MG63 (cell line): ENCODE results near the gene SKA1. TPM values are rescaled to one million over a fixed set of nuclear protein-coding genes. Genes with fewer than 3 reads are reported as not detected.
"Not testable (repeated sequence)": the region's sequence is repeated elsewhere in the genome, so short reads cannot be mapped to it uniquely, and the experiment has no call there.

Source experiments
- DNase-seq: peaks from one replicate; pipeline ENCODE4 v3.0.0-alpha.2; 2020
- H3K27me3 ChIP-seq: fragments of 250-450 bp; sonication (Bioruptor Pico); 2 replicates; pipeline ENCODE4 v1.5.1; 2020; ENCODE audit warnings: mild to moderate bottlenecking, moderate library complexity
- H3K36me3 ChIP-seq: fragments of 250-450 bp; sonication (Bioruptor Pico); 2 replicates; pipeline ENCODE4 v1.5.1; 2020; ENCODE audit warnings: mild to moderate bottlenecking, moderate library complexity
- H3K4me3 ChIP-seq: fragments of 250-450 bp; sonication (Bioruptor Pico); 2 replicates; pipeline ENCODE4 v1.5.1; 2020; ENCODE audit warnings: mild to moderate bottlenecking, moderate library complexity
- H3K9me3 ChIP-seq: fragments of 250-450 bp; sonication (Bioruptor Pico); 2 replicates; pipeline ENCODE4 v1.5.1; 2020; ENCODE audit warnings: mild to moderate bottlenecking, moderate library complexity
- total RNA-seq: library from RNA; depleted of rRNA; stranded (reverse); fragments of >200 nt; shearing (Covaris generic); gene quantifications from 2 replicates; pipeline ENCODE4 v1.2.3, GENCODE V29; 2014; ENCODE audit warnings: low replicate concordance

Gene SKA1
- total RNA-seq, 1 experiment from 2014 or later: 42.0 TPM

DNA sequence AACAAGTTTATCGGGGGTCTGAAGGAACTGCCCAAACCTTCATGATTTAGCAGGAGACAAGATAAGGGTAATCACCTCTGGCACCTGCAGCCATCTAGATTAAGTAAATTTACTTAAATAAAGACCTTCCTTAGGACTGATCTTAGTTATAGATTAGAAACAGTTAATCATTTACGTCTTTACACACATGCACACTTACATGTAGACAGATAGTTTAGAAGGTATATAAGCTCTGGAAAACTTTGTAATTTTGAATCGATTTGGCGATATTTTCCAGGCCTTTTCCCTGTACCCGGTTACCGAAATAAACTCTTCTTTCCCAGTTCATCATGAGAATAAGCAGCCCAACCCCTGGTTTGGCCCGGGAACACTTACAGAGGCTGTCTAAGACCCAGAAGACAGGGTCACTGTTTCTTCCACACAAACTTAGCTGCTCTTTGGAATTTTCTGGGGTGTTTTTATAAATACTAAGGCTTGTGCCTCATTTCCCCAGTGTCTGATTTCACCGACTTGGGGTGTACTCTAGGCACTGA, 560 bp upstream of the SKA1 start:
- H3K4me3 ChIP-seq: peak overlapping the region; percentile 69
- peaks cover 13% of the 10 kb centered on the region for H3K36me3 ChIP-seq

DNA sequence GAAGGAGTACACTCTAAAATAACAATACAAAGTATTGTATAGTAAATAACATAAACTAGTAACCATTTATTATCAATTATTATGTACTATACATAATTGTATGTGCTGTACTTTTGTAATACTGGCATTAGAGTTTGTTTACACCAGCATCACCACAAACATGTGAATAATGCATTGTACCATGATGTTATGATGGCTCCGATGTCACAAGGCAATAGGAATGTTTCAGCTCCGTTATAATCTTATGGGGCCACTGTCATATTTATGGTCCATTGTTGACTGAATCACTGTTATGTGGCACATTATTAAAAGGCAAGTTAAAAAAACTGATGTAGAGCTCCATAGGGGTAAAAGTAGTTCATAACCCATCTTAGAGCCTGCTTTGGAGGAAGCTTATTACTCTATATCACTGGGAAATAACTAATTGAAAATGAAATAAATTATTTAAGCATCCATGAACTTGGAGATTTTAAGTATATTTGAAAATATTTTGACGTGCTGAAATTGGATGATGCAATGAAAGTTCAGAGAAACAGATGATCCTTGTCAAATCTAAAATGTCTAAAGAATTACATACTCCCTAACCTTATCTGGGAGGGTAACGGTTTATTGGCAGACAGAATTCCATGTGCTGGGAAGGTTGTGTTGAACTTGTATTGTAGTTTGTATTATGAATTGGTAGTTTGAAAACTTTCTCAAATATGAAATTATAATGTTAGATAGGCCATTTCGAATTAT, 2.4 kb downstream of the SKA1 start:
- DNase-seq: no peak

More for the DNA sequence above, 560 bp upstream of the SKA1 start:
- no peak for DNase-seq
- Histone ChIP-seq H3K9me3 (peaks cover 11% of the 10 kb centered on the region), H3K27me3 (no peaks in the 10 kb centered on the region)

DNA sequence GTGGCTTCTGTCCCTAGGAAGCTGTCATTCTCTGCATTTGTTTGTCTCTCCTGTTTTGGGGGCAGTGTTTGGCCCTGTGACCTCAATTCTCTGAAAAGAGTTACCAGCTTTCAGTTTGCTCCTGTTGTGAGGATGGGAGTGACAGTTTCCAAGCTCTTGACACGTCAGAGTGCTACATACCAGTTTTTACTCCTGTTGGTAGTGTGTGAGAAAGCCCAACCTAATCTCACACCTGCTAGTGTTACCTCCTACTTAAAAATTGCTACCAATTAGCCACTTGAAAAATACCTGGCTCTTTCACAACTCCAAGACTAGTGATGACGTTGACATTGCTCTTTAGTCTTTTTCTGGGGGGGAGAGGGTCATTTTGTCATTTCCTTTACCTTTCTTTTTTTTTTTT, 14.1 kb downstream of the SKA1 start:
- no peak for DNase-seq
- Histone ChIP-seq H3K36me3 (peaks cover 16% of the 10 kb centered on the region), H3K4me3 (no peak overlapping the region), H3K9me3 (no peaks in the 10 kb centered on the region), H3K27me3 (no peaks in the 10 kb centered on the region)

More for the DNA sequence above, 2.4 kb downstream of the SKA1 start:
- Histone ChIP-seq H3K27me3 (no peaks in the 10 kb centered on the region), H3K9me3 (no peaks in the 10 kb centered on the region), H3K36me3 (peaks cover 13% of the 10 kb centered on the region), H3K4me3 (no peak overlapping the region)

- Histone ChIP-seq H3K9me3 (no peaks in the 10 kb centered on the region), H3K36me3 (peaks cover 7% of the 10 kb centered on the region), H3K27me3 (no peaks in the 10 kb centered on the region), H3K4me3 (no peak overlapping the region)
- no peak for DNase-seq
Observed at GRCh38 chr18:50393802-50394201, 19.0 kb downstream of the SKA1 start.

DNA sequence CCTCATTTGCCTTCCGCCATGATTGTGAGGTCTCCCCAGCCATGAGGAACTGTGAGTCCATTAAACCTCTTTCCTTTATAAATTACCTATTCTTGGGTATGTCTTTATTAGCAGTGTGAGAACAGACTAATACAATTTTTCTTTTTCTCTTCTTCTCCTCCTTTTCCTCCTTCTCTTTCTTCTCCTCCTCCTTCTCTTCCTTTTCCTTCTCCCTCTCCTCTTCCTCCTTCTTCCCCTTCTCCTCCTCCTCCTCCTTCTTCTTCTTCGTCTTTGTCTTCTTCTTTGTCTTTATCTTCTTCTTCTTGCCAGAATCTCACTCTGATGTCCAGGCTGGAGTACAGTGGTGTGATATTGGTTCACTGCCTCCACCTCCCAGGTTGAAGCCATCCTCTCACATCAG, 20.2 kb downstream of the SKA1 start:
- Histone ChIP-seq H3K9me3 (no peaks in the 10 kb centered on the region), H3K36me3 (peaks cover 7% of the 10 kb centered on the region), H3K4me3 (no peak overlapping the region), H3K27me3 (no peaks in the 10 kb centered on the region)
- DNase-seq: no peak

DNA sequence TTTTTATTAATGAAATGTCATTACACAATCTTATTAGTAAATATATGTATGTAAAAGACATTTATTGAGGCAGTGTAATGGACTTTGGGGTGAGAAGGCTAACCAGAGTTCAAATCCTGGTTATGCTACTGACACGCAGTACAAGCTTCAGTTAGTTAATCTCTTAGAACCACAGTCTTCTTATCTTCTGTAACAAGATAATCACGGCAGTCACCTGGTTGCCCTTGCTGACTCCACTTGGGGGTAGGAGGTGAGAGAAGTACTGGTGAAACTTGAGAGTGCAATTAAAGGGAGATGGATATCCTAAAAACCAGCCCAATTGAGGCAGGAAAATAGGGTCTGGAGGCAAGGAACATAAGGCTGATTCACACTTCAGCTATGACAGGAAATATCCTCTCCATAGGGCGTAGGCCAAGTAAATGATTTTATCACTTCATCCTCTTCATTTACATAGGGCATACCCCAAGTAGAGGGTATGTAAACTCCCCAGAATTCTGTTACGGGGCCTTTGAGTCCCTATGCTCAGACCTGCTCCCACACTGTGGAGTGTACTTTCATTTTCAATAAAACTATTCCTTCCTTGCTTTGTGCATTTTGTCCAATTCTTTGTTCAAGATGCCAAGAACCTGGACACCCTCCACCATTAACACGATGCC, 21.3 kb downstream of the SKA1 start:
- no peaks in the 10 kb centered on the region for H3K27me3 ChIP-seq
- no peak for DNase-seq
- H3K36me3 ChIP-seq: peaks cover 6% of the 10 kb centered on the region
- H3K9me3 ChIP-seq: no peaks in the 10 kb centered on the region
- H3K4me3 ChIP-seq: no peak overlapping the region

GRCh38 chr18:50397023-50397422, 22.2 kb downstream of the SKA1 start:
- DNase-seq: no peak

GRCh38 chr18:50398099-50398498, 23.3 kb downstream of the SKA1 start:
- no peak overlapping the region for H3K4me3 ChIP-seq
- H3K27me3 ChIP-seq: no peaks in the 10 kb centered on the region
- H3K9me3 ChIP-seq: no peaks in the 10 kb centered on the region
- DNase-seq: no peak
- H3K36me3 ChIP-seq: no peaks in the 10 kb centered on the region; the same call in 1 of the 2 replicates

More at GRCh38 chr18:50397023-50397422, 22.2 kb downstream of the SKA1 start:
- no peaks in the 10 kb centered on the region for H3K9me3 ChIP-seq
- no peaks in the 10 kb centered on the region for H3K27me3 ChIP-seq
- no peak overlapping the region for H3K4me3 ChIP-seq
- no peaks in the 10 kb centered on the region; the same call in 1 of the 2 replicates for H3K36me3 ChIP-seq

DNA sequence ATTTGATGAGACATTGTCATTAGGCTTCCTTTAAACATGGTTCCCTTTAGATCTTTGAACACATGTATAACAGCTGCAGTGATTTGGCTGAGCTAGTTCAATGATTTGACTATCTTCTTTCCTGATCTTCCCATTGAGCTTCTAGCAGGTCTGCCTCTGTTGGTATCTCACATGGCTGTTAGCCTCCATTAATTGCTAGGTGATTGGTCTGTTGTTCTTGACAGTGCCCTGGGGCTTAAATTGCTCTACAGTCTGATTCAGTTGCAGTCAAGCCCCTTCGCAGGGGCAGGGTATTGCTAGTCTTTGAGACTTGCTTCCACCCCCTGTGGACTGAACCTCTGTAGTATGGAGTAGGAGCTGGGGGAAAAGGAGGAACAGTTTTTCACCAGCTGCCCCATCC, 24.1 kb downstream of the SKA1 start:
- Histone ChIP-seq H3K9me3 (no peaks in the 10 kb centered on the region), H3K36me3 (no peaks in the 10 kb centered on the region), H3K4me3 (no peak overlapping the region), H3K27me3 (no peaks in the 10 kb centered on the region)
- DNase-seq: no peak

DNA sequence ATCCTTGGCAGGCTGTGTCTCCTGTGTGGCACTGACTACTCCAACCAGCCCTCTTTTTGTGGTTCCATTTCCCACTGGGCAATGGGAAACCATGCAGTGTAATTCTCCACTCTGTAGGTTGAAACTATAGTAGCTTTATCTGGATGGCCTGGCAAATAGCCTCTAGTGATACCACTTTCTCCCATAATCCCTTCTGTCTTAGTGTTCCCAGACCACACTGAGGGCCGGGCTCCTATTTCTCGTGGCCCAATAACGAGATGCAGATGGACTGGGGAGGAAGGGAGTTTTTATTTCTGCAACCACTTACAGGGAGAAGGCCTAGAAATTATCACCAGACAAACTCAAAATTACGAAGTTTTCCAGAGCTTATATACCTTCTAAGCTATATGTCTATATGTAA, 24.7 kb downstream of the SKA1 start:
- DNase-seq: no peak
- H3K27me3 ChIP-seq: no peaks in the 10 kb centered on the region
- no peaks in the 10 kb centered on the region for H3K9me3 ChIP-seq
- no peaks in the 10 kb centered on the region for H3K36me3 ChIP-seq
- H3K4me3 ChIP-seq: no peak overlapping the region

GRCh38 chr18:50400438-50400837, 25.6 kb downstream of the SKA1 start:
- H3K27me3 ChIP-seq, H3K9me3 ChIP-seq, H3K36me3 ChIP-seq, DNase-seq, H3K4me3 ChIP-seq: not testable (repeated sequence)

- no peaks in the 10 kb centered on the region for H3K27me3 ChIP-seq
- no peaks in the 10 kb centered on the region for H3K36me3 ChIP-seq
- no peak overlapping the region for H3K4me3 ChIP-seq
- DNase-seq: no peak
- no peaks in the 10 kb centered on the region for H3K9me3 ChIP-seq
Observed at GRCh38 chr18:50401295-50401694, 26.4 kb downstream of the SKA1 start.

DNA sequence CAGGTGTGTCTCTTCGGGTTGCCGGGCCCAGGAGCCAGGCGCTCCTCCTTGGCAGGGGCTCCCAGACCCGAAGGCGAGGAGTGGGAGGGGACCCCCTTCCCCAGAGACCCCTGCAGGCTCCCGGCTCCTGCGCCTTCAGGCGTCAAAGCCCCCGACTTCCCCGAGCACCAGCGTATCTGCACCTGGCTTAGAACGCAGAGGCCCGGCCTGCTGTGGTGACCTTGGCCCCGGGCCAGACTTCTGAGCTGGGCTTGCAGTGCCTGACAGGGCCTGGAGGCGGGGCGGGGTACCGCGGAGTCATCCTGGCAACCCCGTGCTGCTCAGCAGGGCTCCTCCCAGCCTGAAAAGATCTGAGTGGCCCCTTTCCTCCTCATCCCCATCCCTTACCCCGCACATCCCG, 27.0 kb downstream of the SKA1 start:
- Histone ChIP-seq H3K36me3 (no peaks in the 10 kb centered on the region), H3K4me3 (no peak overlapping the region), H3K27me3 (no peaks in the 10 kb centered on the region), H3K9me3 (no peaks in the 10 kb centered on the region)
- peak; percentile 48 for DNase-seq

DNA sequence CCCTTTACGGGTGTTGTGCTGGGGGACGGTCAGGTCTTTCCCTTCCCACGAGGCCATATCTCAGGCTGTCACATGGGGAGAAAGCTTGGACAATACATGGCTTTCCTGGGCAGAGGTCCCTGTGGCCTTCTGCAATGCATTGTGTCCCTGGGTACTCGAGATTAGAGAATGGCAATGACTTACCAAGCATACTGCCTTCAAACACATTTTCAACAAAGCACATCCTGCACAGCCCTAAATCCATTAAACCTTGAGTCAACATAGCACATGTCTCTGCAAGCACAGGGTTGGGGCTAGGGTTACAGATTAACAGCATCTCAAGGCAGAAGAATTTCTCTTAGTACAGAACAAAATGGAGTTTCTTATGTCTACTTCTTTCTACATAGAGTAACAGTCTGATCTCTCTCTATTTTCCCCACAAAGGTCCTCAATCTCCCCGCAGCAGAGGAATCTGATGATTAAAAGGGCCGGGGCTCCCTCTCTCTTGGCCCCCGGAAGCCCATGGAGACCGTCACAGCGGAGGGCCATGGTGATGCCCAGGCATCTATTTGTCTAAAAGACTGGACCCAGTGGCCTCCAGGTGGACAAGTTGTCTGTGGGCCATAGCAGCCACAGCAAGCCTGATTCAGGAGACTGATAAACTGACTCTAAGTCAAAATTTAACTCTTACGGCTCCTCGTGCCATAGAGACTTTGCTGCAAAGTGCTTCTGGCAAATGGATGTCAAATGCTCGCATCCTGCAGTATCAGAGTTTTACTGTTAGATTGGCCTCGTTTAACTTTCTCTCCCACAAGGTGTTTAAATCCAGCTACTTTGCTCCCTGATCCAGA, 30.1 kb downstream of the SKA1 start:
- H3K9me3 ChIP-seq, H3K36me3 ChIP-seq, H3K4me3 ChIP-seq, H3K27me3 ChIP-seq, DNase-seq: not testable (repeated sequence)

DNA sequence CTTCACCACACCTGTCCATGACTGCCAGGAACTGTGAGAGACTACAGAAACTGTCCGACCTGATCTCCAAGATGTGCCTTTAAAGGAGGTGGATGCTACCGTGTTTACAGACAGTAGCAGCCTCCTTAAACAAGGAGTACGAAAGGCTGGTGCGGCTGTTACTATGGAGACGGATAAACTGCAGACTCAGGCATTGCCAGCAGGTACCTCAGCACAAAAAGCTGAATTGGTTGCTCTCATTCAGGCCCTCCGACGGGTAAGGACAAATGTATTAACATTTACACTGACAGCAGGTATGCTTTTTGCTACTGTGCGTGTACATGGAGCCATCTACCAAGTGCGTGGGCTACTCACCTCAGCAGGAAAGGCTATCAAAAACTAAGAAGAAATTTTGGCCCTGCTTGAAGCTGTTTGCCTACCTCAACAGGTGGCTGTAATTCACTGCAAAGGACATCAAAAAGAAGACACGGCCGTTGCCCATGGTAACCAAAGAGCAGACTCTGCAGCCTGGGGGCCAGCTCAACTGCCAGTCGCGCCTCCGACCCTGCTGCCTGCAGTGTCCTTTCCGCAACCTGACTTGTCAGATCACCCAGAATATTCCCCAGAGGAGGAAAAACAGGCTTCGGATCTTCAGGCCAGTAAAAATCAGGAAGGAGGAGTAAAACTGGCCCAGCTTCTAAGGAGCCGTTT, 30.9 kb downstream of the SKA1 start:
- Histone ChIP-seq H3K27me3 (no peaks in the 10 kb centered on the region), H3K36me3 (no peaks in the 10 kb centered on the region), H3K4me3 (no peak overlapping the region), H3K9me3 (no peaks in the 10 kb centered on the region)
- DNase-seq: no peak

DNA sequence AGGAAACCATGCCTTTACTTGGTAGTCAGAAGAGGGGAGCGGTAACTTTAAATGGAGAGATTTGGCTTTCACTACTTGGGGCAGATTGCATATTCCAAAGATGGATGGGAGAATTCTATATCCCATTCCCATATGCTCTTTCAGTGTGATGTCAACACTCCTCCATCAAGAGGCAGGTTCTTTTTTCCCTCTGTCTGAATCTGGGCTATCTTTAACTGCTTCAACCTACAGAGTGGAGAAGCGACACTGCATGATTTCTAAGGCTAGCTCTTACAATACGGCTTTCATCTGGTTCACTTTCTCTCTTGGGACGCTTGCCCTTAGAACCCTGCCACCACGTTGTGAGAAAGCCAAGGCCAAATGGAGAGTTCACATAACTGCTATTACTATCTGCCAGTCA, 34.4 kb downstream of the SKA1 start:
- Histone ChIP-seq H3K9me3 (no peaks in the 10 kb centered on the region), H3K4me3 (no peak overlapping the region), H3K36me3 (no peaks in the 10 kb centered on the region), H3K27me3 (no peaks in the 10 kb centered on the region)
- DNase-seq: no peak

GRCh38 chr18:50410008-50410407, 35.2 kb downstream of the SKA1 start:
- H3K4me3 ChIP-seq: no peak overlapping the region
- no peaks in the 10 kb centered on the region for H3K36me3 ChIP-seq
- no peak for DNase-seq
- no peaks in the 10 kb centered on the region for H3K9me3 ChIP-seq
- H3K27me3 ChIP-seq: no peaks in the 10 kb centered on the region
